IPS-NIHi7 (cell line): ENCODE data around the gene STK32B.
"Not testable (repeated sequence)": the region's sequence is repeated elsewhere in the genome, so short reads cannot be mapped to it uniquely, and the experiment has no call there.

Source experiments
- DNase-seq: peaks from one replicate; pipeline ENCODE4 v3.0.0; 2012; ENCODE audit warnings: mixed read lengths; ENCODE audit errors: extremely low spot score

STK32B gene

DNA sequence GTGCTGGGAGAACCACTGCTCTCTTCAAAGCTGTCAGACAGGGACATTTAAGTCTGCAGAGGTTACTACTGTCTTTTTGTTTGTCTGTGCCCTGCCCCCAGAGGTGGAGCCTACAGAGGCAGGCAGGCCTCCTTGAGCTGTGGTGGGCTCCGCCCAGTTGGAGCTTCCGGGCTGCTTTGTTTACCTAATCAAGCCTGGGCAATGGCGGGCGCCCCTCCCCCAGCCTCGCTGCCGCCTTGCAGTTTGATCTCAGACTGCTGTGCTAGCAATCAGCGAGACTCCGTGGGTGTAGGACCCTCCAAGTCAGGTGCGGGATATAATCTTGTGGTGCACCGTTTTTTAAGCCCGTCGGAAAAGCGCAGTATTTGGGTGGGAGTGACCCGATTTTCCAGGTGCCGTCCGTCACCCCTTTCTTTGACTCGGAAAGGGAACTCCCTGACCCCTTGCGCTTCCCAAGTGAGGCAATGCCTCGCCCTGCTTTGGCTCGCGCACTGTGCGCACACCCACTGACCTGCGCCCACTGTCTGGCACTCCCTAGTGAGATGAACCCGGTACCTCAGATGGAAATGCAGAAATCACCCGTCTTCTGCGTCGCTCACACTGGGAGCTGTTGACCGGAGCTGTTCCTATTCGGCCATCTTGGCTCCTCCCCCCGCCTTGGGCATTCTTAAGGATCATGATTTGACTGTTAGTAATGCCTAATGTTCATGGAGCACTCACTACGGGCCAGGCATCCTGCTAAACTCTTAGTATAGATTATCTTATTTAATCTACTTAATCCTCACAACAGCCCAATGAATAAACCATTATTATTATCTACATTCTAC, 392.9 kb downstream of the STK32B start:
- DNase-seq = not testable (repeated sequence)

DNA sequence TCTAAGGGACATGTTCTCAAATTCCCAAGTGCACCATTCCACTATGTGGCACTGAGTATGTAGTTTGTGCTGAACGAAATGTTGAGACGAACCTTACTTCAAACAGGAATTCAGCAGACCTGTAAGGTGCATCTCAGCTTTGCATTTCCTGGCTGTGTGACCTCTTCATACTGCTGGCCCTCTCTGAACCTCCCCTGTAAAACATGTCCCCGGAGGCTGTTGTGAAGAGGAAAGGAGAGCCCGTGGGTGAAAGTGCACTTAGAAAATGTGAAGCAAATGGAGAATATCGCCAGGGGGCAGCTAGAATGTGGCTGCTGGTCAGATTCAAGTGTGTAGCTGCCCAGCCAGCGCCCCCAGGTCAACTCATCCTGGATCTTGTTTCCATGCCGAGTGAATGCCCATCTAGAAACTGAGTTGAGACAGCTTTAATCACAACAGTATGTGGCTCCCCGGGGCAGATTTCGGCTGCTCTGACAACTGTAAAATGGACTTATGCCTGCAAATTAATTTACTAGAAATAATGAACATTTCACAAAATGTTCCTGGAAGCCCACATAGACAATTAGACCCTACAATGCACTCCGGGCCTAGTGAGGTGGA, 393.7 kb downstream of the STK32B start:
- DNase-seq = no peak

DNA sequence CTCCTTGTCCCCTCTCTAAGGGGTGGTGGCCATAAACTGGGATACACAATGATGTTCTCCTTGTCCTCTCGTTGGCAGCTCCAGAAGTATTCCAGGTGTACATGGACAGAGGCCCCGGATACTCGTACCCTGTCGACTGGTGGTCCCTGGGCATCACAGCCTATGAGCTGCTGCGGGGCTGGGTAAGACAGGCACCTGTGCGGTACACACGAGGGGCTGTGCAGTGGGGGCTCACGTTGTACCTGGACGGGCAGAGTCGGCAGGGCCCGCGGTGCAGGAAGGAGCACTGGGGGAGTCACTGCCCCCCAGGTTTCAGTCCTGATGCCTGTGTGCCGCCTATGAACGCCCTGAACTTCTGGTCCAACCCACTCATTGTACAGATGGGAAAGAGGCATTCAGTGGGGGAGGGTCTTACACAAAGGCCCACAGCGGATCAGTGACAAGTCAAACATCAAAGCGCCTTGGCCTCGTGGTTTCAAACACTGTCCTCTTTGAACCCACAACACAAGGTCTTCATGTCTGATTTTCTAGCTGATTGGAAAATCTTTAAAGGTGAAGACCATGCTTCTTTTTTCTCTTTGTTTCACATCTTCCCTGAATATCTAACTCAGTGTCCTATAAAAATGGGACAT, 395.4 kb downstream of the STK32B start:
- no peak for DNase-seq

DNA sequence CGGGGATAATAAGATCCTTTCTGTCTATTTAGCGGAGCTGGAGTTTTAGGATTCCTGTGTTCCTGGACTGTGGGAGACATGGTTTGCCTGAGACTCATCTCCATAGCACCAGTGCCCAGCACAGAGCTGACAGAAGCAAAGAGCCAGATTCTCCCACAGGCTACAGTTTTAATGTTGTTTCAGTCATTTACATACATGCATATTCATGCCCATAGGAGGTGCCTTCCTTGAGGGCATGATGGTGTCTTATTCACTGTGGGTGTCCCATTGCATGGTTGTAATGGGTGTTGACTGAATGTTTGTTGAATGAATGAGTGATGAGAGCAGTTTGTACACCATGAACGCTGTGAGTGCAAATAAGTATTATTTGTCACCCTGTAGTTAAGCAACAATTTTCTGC, 396.5 kb downstream of the STK32B start:
- no peak for DNase-seq

DNA sequence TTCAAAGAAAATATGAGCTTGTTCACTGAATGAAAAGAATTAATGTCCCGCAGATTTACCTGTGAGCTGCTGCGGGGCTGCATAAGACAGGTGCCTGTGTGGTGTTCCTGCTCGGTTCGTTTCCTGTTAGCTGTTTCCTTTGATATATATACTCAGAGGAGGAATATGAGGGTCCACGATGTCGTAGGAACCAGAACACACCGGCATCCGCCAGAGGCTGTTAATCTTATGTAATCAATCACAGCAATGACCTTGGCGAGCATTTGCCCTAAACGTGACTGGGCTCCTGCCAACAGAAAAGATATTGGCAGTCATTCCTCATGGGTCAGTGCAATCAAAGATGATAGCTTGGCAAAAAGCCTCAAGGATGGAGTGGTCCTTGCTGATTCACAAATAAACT, 396.9 kb downstream of the STK32B start:
- DNase-seq = no peak

DNA sequence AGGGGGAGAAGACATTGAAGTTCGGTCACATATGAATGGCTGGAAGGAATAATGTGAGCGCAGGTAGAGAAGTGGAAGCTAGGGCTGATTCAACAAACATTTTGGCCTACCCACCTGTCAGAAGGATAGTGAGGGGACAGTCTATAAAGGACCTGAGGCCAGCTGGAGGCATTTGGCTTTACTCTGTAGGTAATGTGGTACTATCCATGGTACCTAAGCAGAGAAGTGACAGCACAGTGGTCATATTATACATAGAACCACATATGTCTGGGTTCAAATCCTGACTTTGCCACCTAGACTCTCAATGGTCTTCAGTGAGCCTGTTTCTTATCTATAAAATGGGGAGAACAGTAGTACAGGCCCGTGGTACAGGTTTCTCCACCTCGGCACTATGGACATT, 400.0 kb downstream of the STK32B start:
- no peak for DNase-seq

DNA sequence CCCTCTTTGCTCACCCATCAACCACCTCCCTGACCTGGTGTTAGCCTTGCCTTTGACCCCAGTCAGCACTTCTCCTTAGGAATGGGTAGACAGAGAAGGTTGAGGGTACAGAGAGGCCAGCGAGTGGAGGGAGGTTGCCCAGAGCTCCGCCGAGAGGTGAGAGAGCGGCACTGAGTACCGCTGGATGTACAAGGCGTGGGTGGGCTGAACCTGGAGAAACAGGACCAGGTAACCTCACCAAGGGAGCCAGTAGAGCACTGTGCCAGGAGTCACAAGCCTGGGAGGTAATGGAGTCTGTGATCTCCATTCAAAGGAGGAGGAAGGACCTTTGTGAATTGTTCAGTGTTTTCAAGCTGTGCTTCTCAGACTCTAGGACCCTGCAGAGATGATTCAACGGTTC, 400.9 kb downstream of the STK32B start:
- no peak for DNase-seq

DNA sequence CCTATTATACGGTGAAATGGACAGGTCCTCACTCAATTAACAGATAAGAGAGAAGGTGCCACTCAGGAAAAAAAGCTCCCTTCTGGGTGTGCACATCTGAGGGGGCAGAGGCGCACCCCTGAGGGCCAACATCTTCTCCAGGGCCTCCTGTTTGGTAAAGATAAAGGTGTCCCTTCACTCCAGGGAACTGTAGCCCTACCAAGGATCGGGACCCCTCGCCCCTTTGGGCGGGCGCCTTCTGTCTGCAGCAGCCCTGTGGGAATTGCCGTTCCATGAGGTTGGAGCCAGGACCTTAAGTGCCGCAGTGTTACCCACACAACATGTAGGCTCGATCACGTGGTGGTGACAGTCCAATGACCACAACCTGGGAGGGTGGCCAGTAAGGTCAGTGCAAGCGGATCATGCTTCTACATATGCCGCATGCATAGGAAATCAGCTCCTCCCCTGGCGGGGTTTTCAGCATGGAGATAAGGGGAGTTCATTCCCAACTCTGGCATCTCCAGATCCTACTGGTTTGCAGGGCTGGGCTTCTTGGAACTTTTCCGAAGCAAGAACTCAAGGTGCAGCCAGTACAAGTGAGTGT, 403.8 kb downstream of the STK32B start:
- DNase-seq = no peak

DNA sequence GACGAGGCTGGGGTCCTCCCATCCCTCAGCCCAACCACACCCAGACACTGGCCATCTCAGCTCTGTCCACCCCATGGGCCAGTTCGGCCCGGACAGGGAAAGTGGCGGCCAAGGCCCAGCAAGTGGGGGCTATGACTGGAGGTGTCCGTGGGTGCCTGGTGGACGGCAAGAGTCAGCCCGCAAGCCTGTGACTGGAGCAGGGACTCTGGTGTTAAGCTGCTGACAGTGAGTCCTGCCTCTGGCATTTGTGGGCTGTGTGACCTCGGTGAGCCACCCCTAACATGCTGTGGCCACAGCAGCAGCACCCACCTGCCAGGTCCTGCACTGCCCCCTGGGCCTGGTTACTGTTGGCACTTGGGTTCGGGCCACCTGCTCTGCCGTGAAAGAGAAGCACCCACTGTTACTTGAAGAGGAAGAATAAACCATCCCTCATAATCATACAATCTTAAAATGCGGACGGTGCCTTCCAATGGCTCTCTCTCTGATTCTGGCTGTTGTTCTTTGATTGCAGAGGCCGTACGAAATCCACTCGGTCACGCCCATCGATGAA, 405.1 kb downstream of the STK32B start:
- no peak for DNase-seq

DNA sequence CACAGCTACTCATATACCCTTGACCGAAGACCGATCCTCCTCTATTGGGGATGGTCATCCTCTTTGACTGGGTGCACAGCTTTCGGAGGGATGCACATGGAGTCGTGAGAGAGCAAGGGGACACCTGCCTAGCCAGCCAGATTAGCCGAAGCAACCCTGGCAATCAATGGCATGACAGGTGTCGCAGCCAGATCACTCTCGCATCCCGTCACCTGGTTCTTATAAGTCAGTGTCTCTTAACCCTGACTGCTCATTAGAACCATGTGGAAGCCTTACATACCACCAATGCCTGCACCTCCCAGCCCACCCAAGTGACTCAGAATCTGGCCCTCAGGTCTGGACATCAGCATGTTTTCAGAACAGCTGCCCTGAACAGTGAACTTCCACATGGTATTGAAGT, 407.4 kb downstream of the STK32B start:
- DNase-seq = no peak

DNA sequence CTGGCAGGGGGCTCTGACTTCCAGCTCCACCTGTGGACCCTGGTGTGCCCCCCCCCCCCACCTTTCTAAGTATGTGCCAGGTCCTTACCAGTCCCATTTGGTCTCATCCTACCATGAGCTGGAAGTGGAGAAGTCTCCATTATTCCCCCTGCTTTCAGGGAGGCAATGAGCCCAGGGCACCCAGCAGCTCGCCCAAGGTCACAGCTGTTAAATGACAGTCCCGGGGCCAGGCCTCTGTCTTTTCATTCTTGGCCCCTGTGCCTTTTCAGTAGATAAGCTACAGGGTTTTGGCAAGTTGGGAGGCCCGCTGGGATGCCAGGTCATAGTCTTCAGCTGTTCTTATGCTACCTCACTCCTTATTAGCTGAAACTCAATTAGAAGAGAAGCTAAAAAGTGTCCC, 408.0 kb downstream of the STK32B start:
- DNase-seq = no peak

DNA sequence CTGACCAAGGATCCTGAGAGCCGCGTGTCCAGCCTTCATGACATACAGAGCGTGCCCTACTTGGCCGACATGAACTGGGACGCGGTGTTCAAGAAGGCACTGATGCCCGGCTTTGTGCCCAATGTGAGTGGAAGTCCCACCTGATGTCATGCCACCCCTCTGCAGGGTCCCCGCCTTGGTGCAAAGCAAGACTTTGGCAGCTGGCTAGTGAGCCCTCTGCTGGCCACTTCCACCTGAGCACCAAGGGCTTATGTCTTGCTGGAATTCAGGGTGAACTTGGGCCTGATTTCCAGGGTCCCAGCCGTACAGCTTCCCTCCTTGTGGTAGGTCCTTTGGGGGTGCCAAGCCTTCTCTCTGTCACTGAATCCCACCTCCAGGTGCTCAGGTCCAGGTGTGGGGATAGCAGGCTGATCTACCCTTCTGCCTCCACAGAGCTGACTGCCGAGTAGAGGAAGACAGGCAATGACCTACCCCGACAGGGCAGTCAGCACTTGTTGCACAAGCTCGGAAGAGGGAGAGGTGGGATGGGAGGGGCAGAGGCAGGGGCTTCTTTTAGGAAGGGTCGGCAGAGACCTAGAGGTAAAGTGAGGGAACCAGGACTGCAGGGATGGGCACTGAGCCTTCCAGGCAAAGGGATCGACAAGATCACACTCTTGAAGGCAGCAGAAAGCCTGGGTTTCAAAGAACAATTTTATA, 409.0 kb downstream of the STK32B start:
- DNase-seq = peak; percentile 84

DNA sequence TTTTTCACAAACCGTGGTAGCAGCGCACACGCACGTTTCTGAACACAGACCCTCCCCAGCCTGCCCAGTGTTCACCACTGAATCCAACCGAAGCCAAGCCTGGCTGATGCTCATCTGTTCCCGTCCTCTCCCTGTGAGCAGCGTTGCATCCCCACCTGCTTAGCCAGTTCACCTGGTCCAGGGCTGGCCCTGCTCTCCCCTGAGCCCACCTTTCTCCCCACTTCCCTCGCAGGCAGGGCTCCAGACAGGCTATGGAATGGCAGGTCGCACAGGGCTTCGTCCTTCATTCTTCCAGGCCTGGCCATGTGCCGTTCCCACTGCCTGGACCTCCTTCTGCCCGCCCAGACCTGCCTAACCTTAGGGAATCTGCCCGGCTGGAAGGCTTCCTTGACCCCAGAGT, 410.2 kb downstream of the STK32B start:
- DNase-seq = no peak

DNA sequence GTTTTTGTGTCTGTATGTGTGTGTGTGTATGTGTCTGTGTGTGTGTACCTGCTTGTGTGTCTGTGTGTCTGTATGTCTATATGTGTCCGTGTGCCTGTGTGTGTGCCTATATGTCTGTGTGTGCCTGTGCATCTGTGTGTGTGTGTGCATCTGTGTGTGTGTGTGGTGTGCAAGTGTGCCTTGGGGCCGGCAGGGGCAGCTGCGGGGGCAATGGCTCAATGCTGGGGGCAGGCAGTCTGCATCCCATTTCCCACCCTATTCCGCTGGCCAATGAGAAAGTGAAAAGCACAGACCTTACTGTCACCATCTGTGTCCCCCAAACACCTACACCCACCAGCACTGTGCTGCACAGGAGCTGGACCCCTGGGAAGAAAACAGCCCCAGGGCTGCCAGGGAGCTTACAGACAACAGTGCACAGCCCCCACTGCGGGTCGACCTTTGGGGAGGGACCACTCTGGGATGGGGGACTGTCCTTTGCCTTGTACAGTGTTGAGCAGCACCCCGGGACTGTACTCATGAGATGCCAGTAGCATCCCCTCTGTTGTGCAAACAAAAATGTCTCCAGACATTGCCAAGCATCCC, 411.1 kb downstream of the STK32B start:
- no peak for DNase-seq

DNA sequence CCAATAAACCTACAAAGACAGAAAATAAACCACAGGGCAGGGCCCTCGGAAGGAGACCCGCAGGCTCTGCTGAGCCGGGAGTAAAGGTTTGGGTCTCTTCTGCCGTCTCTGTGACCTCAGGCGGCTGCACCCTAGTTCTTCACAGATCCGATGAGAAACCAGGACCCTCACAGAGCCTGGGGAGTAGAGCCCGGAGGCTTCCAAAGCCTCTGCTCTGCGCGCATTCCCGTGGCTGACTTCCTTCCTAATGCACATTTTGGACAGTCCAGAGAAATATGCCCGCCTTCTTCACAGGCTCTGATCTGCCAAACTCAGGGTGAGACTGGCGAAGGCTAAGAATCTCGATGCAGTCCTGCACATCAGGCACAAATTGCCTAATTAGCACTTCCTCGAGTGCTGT, 411.6 kb downstream of the STK32B start:
- DNase-seq = no peak

DNA sequence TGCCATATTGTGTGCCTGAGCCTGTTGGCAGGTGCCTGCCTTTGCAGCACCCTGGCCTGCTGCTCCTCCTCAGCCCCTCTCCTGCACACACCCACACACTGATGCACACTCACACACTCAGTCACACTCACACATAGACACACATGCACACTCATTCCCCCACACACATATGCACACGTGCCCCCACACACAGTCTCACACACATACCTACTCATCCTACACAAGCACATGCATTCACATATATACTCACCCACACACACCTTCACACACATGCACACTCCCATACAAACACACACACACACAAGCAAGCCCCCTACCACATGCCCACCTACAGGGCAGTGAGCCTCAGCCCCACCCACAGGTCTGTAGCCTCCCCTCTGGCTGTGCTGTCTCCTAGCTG, 412.1 kb downstream of the STK32B start:
- DNase-seq = no peak

DNA sequence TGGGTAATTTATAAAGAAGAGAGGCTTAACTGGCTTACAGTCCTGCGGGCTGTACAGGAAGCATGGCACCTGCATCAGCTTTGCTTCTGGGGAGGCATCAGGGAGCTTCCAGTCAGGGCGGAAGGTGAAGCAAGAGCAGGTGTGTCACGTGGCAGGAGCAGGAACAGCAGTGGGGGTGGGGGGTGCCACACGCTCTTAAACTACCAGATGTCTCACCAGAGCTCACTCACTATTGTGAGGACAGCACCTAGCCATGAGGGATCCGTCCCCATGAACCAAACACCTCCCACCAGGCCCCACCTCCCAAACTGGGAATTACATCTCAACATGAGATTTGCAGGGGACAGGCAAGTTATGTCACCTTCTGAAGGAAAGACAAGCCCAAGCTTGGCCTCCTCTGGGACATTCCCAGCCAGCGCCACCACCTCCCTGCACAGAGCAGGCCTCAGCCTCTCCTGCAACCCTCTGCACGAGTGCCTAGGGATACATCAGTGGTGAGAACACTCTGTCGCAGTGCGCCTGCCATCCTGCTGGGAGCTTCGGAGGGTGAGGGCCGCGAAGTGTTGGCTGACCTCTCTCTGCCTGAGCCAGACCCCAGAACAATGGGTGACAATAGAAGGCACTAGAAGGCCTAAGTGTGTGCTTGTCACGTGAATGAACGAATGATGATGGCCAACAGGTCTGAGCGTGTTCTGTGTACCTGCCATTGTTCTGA, 412.8 kb downstream of the STK32B start:
- DNase-seq = no peak

DNA sequence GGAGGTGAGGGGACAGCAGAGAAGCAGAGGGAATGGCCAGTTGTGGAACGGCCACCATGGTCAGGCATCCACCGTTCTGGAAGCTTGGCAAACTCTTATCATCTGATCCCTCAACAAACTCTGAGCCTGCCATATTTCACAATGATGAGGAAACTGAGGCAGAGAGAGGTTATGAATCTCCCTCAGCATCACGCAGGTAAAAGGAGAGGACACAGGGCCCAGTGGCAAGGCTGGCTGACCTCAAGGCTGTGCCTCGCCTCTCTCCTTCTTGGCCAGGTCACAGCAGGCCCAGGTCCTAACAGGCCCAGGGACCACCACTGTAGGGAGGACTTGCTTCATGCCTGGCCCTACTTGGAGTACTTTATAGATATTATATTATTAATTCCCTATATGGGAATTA, 414.2 kb downstream of the STK32B start:
- DNase-seq = no peak

DNA sequence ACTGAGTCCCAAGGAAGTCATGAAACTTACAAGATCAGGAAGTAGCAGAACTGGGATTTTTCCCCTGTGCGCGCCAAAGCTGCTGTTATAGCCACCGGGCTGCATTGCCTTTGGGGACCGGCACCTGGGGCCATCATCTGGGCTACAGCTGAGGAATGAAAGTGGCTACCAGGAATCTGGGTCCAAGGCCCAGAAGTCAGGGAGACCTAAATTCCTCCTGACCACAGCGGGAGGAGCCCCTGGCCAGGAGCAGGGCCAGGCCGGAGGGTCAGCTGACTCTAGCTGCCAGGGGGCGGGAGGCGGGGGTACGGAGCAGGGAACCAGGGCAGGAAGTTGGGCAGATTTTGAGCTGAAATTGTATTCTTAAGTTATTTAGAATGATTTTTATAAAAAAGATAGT, 414.7 kb downstream of the STK32B start:
- DNase-seq = no peak

DNA sequence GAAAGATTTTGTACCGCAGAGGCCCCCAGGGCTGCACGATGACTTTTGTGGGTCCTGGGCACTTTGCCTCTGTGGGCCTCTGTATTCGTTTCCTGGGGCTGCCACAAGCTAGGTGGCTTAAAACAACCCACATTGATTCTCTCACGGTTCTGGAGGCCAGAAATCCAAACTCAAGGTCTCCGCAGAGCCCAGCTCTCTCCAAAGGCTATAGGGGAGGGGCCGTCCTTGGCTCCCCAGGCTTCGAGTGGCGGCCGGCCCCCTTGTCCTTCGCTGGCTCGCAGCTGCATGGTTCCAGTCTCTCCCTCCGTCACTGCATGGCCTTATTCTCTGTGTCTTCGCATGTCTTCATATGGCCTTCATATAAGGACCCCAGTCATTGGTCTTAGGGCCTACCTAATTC, 415.8 kb downstream of the STK32B start:
- no peak for DNase-seq
